Stimulated activated CD4-positive, alpha-beta T cell treated with anti-CD3 and anti-CD28 coated beads, Interleukin-1b, Interleukin-23, amount 100 ng/mL, for 1 hour (primary cell): ENCODE data around the gene PDIK1L.
"Not testable (repeated sequence)": the region's sequence is repeated elsewhere in the genome, so short reads cannot be mapped to it uniquely, and the experiment has no call there.

Experiments
- DNase-seq, 2 donors: peaks; one replicate each; pipeline ENCODE4 v3.0.0-alpha.2; 2020; ENCODE audit warnings: low read depth in 2 of 2

PDIK1L gene

GRCh38 chr1:26090893-26091292, 20.7 kb upstream of the PDIK1L start:
- DNase-seq = no peak

GRCh38 chr1:26092422-26092821, 19.2 kb upstream of the PDIK1L start:
- no peak for DNase-seq

- not testable (repeated sequence) for DNase-seq
Measured at GRCh38 chr1:26093569-26093968, 18.1 kb upstream of the PDIK1L start.

- DNase-seq = no peak
Measured at GRCh38 chr1:26094076-26094669, 17.5 kb upstream of the PDIK1L start.

- DNase-seq = no peak
Measured at GRCh38 chr1:26094677-26095383, 16.8 kb upstream of the PDIK1L start.

GRCh38 chr1:26096471-26096870, 15.2 kb upstream of the PDIK1L start:
- no peak for DNase-seq

GRCh38 chr1:26097696-26098095, 13.9 kb upstream of the PDIK1L start:
- no peak for DNase-seq

GRCh38 chr1:26098602-26099001, 13.0 kb upstream of the PDIK1L start:
- DNase-seq = no peak

GRCh38 chr1:26099780-26100179, 11.8 kb upstream of the PDIK1L start:
- no peak for DNase-seq

- DNase-seq = not testable (repeated sequence)
Measured at GRCh38 chr1:26100204-26100603, 11.4 kb upstream of the PDIK1L start.

GRCh38 chr1:26102119-26102518, 9.5 kb upstream of the PDIK1L start:
- no peak for DNase-seq

GRCh38 chr1:26102526-26102925, 9.1 kb upstream of the PDIK1L start:
- DNase-seq = no peak

GRCh38 chr1:26105226-26105548, 6.4 kb upstream of the PDIK1L start:
- not testable (repeated sequence) for DNase-seq

- DNase-seq = no peak
Measured at GRCh38 chr1:26109229-26110164, 2.1 kb upstream of the PDIK1L start.

GRCh38 chr1:26110731-26111529, 694 bp upstream of the PDIK1L start:
- DNase-seq = peak; percentile 33 to 50

- no peak for DNase-seq
Measured at GRCh38 chr1:26112407-26112775, 767 bp downstream of the PDIK1L start.

GRCh38 chr1:26114165-26114927, 2.7 kb downstream of the PDIK1L start:
- no peak for DNase-seq

GRCh38 chr1:26119892-26120608, 8.4 kb downstream of the PDIK1L start:
- DNase-seq = no peak

- no peak for DNase-seq
Measured at GRCh38 chr1:26121854-26122773, 10.5 kb downstream of the PDIK1L start.
